A549 (cell line): ENCODE measurements around the gene BCL2L11. TPM values are rescaled to one million over a fixed set of nuclear protein-coding genes. Genes with fewer than 3 reads are reported as not detected.
A peak's percentile ranks its signal among the peaks of the same experiment; 100 is the strongest.

Source experiments
- ATAC-seq, 2 experiments: fragments of 200-7000 bp in 1 of 2; fragments of >200 bp in 1 of 2; cut with Nextera tagmentation in 1 of 2; cut with Tn5 transposase in 1 of 2; 3 replicates each; pipeline versions ENCODE4 v1.8.0 to v1.9.1; 2018 to 2020; ENCODE audit warnings: mild to moderate bottlenecking in 1 of 2, moderate library complexity in 1 of 2
- CTCF ChIA-PET: fragments of 300-600 bp; sonication (Branson Sonifier 250); formaldehyde crosslinking; extraction: SDS; loops from one replicate; lab custom pipeline; 2021; ENCODE audit warnings: antibody characterized with exemption, inconsistent platforms; lab: Yijun Ruan, JAX
- POLR2A ChIA-PET: fragments of 350-600 bp; formaldehyde crosslinking; extraction: SDS; loops from one replicate; lab custom pipeline; 2021; ENCODE audit warnings: antibody characterized with exemption, inconsistent platforms; lab: Yijun Ruan, JAX
- DNase-seq, 2 experiments: peaks; one replicate each; pipeline versions ENCODE4 v3.0.0 to v3.0.0-alpha.2; 2011 to 2016; ENCODE audit warnings: low read depth in 1 of 2, low spot score in 1 of 2
- FAIRE-seq: peaks from 2 replicates; lab custom pipeline; 2011; peaks lifted over from hg19 to GRCh38; lab: Jason Lieb, UNC
- H3K27ac ChIP-seq, 2 experiments: fragments of >200 bp; sonication (Bioruptor Twin); formaldehyde crosslinking; 3 replicates each; pipeline ENCODE4 v1.5.1; 2016 to 2017
- H3K4me1 ChIP-seq: fragments of >200 bp; sonication (Bioruptor Twin); formaldehyde crosslinking; 3 replicates; pipeline ENCODE4 v1.6.1; 2016
- H3K4me2 ChIP-seq: fragments of >200 bp; sonication (Bioruptor Twin); formaldehyde crosslinking; 3 replicates; pipeline ENCODE4 v1.6.1; 2016
- H3K4me3 ChIP-seq: fragments of >200 bp; sonication (Bioruptor Twin); formaldehyde crosslinking; 3 replicates; pipeline ENCODE4 v1.5.1; 2016
- H3K9me3 ChIP-seq: fragments of >200 bp; sonication (Bioruptor Twin); formaldehyde crosslinking; 3 replicates; pipeline ENCODE4 v1.6.1; 2016
- ATOH8 ChIP-seq: fragments of 250-450 bp; sonication (Bioruptor Pico); IDR thresholded peaks from 2 replicates; pipeline ENCODE4 v1.5.0; 2020; ENCODE audit warnings: low read depth, mild to moderate bottlenecking, moderate library complexity
- BHLHE40 ChIP-seq: IDR thresholded peaks from 2 replicates; pipeline ENCODE4 v1.6.1; 2012; ENCODE audit warnings: low read depth, low read length, inconsistent platforms
- CEBPB ChIP-seq, 2 experiments: fragments of >200 bp in 1 of 2; sonication (Bioruptor Twin) in 1 of 2; formaldehyde crosslinking in 1 of 2; IDR thresholded peaks; 2 replicates each; pipeline ENCODE4 v1.6.1; 2012 to 2016
- CHD2 ChIP-seq: fragments of 150-350 bp; IDR thresholded peaks from 2 replicates; pipeline ENCODE4 v1.6.1; 2014; ENCODE audit warnings: low read length; ENCODE audit not compliant: partially characterized antibody
- CHD4 ChIP-seq: fragments of 200-600 bp; sonication (generic); IDR thresholded peaks from 2 replicates; pipeline ENCODE4 v1.6.1; 2016; ENCODE audit warnings: antibody characterized with exemption, mild to moderate bottlenecking, borderline replicate concordance
- CTCF ChIP-seq: fragments of >200 bp; sonication (Bioruptor Twin); formaldehyde crosslinking; IDR thresholded peaks from 3 replicates; pipeline ENCODE4 v1.5.1; 2016
- EHF ChIP-seq: fragments of 250-450 bp; sonication (Bioruptor Pico); IDR thresholded peaks from 2 replicates; pipeline ENCODE4 v1.5.0; 2020; ENCODE audit warnings: mild to moderate bottlenecking
- EP300 ChIP-seq, 2 experiments: fragments of >200 bp; sonication (Bioruptor Twin); formaldehyde crosslinking; IDR thresholded peaks; 2 replicates in 1 of 2; 3 replicates in 1 of 2; pipeline ENCODE4 v1.6.1; 2016 to 2017
- FOSB ChIP-seq: fragments of 250-450 bp; sonication (Bioruptor Pico); IDR thresholded peaks from 2 replicates; pipeline ENCODE4 v1.5.0; 2020; ENCODE audit warnings: mild to moderate bottlenecking, moderate library complexity
- FOXS1 ChIP-seq: fragments of 250-450 bp; sonication (Bioruptor Pico); IDR thresholded peaks from 2 replicates; pipeline ENCODE4 v1.5.0; 2020; ENCODE audit warnings: mild to moderate bottlenecking, moderate library complexity
- HES2 ChIP-seq: fragments of >200 bp; sonication (Bioruptor Twin); formaldehyde crosslinking; IDR thresholded peaks from 2 replicates; pipeline ENCODE4 v1.6.1; 2016
- HOXA7 ChIP-seq: fragments of 250-450 bp; sonication (Bioruptor Pico); IDR thresholded peaks from 2 replicates; pipeline ENCODE4 v1.5.0; 2020; ENCODE audit warnings: mild to moderate bottlenecking, moderate library complexity
- HOXB5 ChIP-seq: fragments of 250-450 bp; sonication (Bioruptor Pico); IDR thresholded peaks from 2 replicates; pipeline ENCODE4 v1.5.0; 2020; ENCODE audit warnings: mild to moderate bottlenecking, moderate library complexity
- JUNB ChIP-seq: fragments of >200 bp; sonication (Bioruptor Twin); formaldehyde crosslinking; IDR thresholded peaks from 2 replicates; pipeline ENCODE4 v1.6.1; 2016
- KDM1A ChIP-seq: fragments of 200-600 bp; sonication (generic); IDR thresholded peaks from 2 replicates; pipeline ENCODE4 v1.6.1; 2016; ENCODE audit warnings: low read depth, mild to moderate bottlenecking
- MAX ChIP-seq: IDR thresholded peaks from 2 replicates; pipeline ENCODE4 v1.6.1; 2012
- MAZ ChIP-seq: fragments of 150-350 bp; IDR thresholded peaks from 2 replicates; pipeline ENCODE4 v1.6.1; 2014; ENCODE audit warnings: antibody characterized with exemption, low read depth, low read length, borderline replicate concordance
- NFE2L2 ChIP-seq: fragments of 150-350 bp; conservative IDR thresholded peaks from 2 replicates; pipeline ENCODE4 v1.6.1; 2014; ENCODE audit warnings: low read length
- PBX3 ChIP-seq: IDR thresholded peaks from 2 replicates; pipeline ENCODE4 v1.6.1; 2012
- PHF8 ChIP-seq: fragments of 200-600 bp; sonication (generic); IDR thresholded peaks from 2 replicates; pipeline ENCODE4 v1.6.1; 2016; ENCODE audit warnings: low read depth, mild to moderate bottlenecking, antibody characterized with exemption, moderate library complexity, borderline replicate concordance
- RAD21 ChIP-seq, 2 experiments: fragments of >200 bp in 1 of 2; sonication (Bioruptor Twin) in 1 of 2; formaldehyde crosslinking in 1 of 2; IDR thresholded peaks in 1 of 2; conservative IDR thresholded peaks in 1 of 2; 2 replicates in 1 of 2; 3 replicates in 1 of 2; pipeline ENCODE4 v1.6.1; 2012 to 2018; ENCODE audit warnings: inconsistent platforms in 1 of 2
- RARB ChIP-seq: fragments of 250-450 bp; sonication (Bioruptor Pico); IDR thresholded peaks from 2 replicates; pipeline ENCODE4 v1.8.0; 2021; ENCODE audit warnings: mild to moderate bottlenecking, moderate library complexity
- RCOR1 ChIP-seq: fragments of 150-350 bp; IDR thresholded peaks from 2 replicates; pipeline ENCODE4 v1.6.1; 2014; ENCODE audit warnings: antibody characterized with exemption, low read length, low read depth
- RFX5 ChIP-seq: fragments of 450-650 bp; IDR thresholded peaks from 2 replicates; pipeline ENCODE4 v1.7.1; 2014; ENCODE audit warnings: antibody characterized with exemption, mild to moderate bottlenecking, moderate library complexity
- SREBF2 ChIP-seq: fragments of 450-650 bp; IDR thresholded peaks from 2 replicates; pipeline ENCODE4 v1.6.1; 2014; ENCODE audit warnings: mild to moderate bottlenecking, moderate library complexity
- USF2 ChIP-seq: fragments of 450-650 bp; IDR thresholded peaks from 2 replicates; pipeline ENCODE4 v1.6.1; 2014; ENCODE audit warnings: antibody characterized with exemption
- ZFP36 ChIP-seq: fragments of 450-650 bp; IDR thresholded peaks from 2 replicates; pipeline ENCODE4 v1.6.1; 2014; ENCODE audit warnings: borderline replicate concordance; ENCODE audit not compliant: partially characterized antibody
- WGBS: methylation state at CpG from one replicate; pipeline ENCODE4 v1.1.6; 2017; ENCODE audit errors: missing lambda C conversion rate; 5-methylcytosine and 5-hydroxymethylcytosine counted together
- polyA plus RNA-seq, 4 experiments: library from polyadenylated mRNA; depleted of rRNA in 3 of 4; stranded (reverse); fragments of >200 nt; fragmentation: RNase III in 1 of 4; extraction: RNeasy Plus Mini Kit Qiagen cat#74134 plus additional on column Dnase treatment in 1 of 4; gene quantifications; 2 replicates in 3 of 4; 3 replicates in 1 of 4; pipeline ENCODE4 v1.2.3, GENCODE V29; 2011 to 2017

The BCL2L11 gene
- polyA plus RNA-seq, 2 of the 4 experiments (the other 2 are of a cell fraction) = 7.4 to 14.5 TPM

GRCh38 chr2:111118481-111118980 is 2.2 kb upstream of the BCL2L11 start:
- no peak for TF ChIP-seq RAD21 (conservative IDR thresholded peaks at IDR 0.05 in 1 of 2, IDR thresholded peaks at IDR 0.05 in 1 of 2)
- TF ChIP-seq CHD4 = no peak
- no peak for TF ChIP-seq RARB (CRISPR knock-in tag)
- TF ChIP-seq RCOR1 = no peak
- TF ChIP-seq ZFP36 = no peak
- no peak for TF ChIP-seq CEBPB (IDR thresholded peaks at IDR 0.05)
- TF ChIP-seq HES2 = no peak
- TF ChIP-seq MAX = no peak
- no peak for TF ChIP-seq HOXA7 (CRISPR knock-in tag)
- TF ChIP-seq FOSB (CRISPR knock-in tag) = no peak
- no peak for TF ChIP-seq EP300 (IDR thresholded peaks at IDR 0.05)
- no peak for TF ChIP-seq CHD2
- TF ChIP-seq HOXB5 (CRISPR knock-in tag) = no peak
- TF ChIP-seq NFE2L2 = no peak
- no peak for TF ChIP-seq PHF8
- TF ChIP-seq SREBF2 = no peak
- no peak for TF ChIP-seq MAZ
- POLR2A ChIA-PET = no interaction called here
- Histone ChIP-seq H3K4me3 (no peak overlapping the region; the same call in 2 of the 3 replicates), H3K27ac (peak overlapping the region; percentile 79 to 91; a peak in 5 of 6 replicates), H3K4me2 (peak overlapping the region; percentile 99), H3K9me3 (no peaks in the 10 kb centered on the region), H3K4me1 (peaks cover 15% of the 10 kb centered on the region)
- WGBS = 95% methylated on average over 33 of the region's 33 CpGs
- no peak for ATAC-seq
- no peak for DNase-seq
- CTCF ChIA-PET = interaction anchor here (0.6 to 2.4 kb wide), 4 partner anchors 306 to 585 kb away, joined by 3 to 23 read pairs (median 10); no protein-coding TSS in a partner anchor
- FAIRE-seq = no peak

GRCh38 chr2:111118981-111119821 is 1.5 kb upstream of the BCL2L11 start:
- 98% methylated on average over 76 of the region's 76 CpGs for WGBS
- CTCF ChIA-PET = interaction anchor here (0.9 to 1.5 kb wide), 3 partner anchors 11 to 266 kb away, joined by 3 to 4 read pairs (median 3); no protein-coding TSS in a partner anchor
- Histone ChIP-seq H3K4me2 (peak overlapping the region; percentile 84; the same call in 1 of the 3 replicates), H3K4me3 (no peak overlapping the region), H3K9me3 (no peaks in the 10 kb centered on the region), H3K4me1 (peaks cover 21% of the 10 kb centered on the region), H3K27ac (peak overlapping the region; percentile 91 to 94; a peak in 5 of 6 replicates)
- no peak for FAIRE-seq
- ATAC-seq = no peak
- POLR2A ChIA-PET = no interaction called here
- no peak for DNase-seq
- TF ChIP-seq PBX3 (no peak), ZFP36 (no peak), ATOH8 (CRISPR knock-in tag) (no peak), CHD4 (no peak), EHF (no peak), HOXB5 (CRISPR knock-in tag) (no peak), USF2 (no peak), JUNB (no peak), BHLHE40 (no peak), FOXS1 (no peak), RFX5 (no peak), KDM1A (no peak), HES2 (no peak), CTCF (no peak)
